HFFc6 (cell line): ENCODE results near the gene MBD5. TPM values are rescaled to one million over a fixed set of nuclear protein-coding genes. Genes with fewer than 3 reads are reported as not detected.
A peak's percentile ranks its signal among the peaks of the same experiment; 100 is the strongest.

Experiments
- DNase-seq: peaks from one replicate; pipeline ENCODE4 v3.0.0-alpha.2; 2018
- H3K27ac Mint-ChIP-seq: 2 replicates; pipeline ENCODE4 v1.8.0; 2020; ENCODE audit warnings: mild to moderate bottlenecking, mixed read lengths
- H3K27me3 Mint-ChIP-seq: 2 replicates; pipeline ENCODE4 v1.8.0; 2021; ENCODE audit warnings: mild to moderate bottlenecking, moderate library complexity, mixed read lengths; ENCODE audit not compliant: insufficient read depth
- H3K36me3 Mint-ChIP-seq: 2 replicates; pipeline ENCODE4 v1.8.0; 2021; ENCODE audit warnings: low read depth, mixed read lengths
- H3K4me1 Mint-ChIP-seq: 2 replicates; pipeline ENCODE4 v1.8.0; 2020; ENCODE audit warnings: low read depth, mixed read lengths
- H3K4me3 Mint-ChIP-seq: 2 replicates; pipeline ENCODE4 v1.8.0; 2020; ENCODE audit warnings: mild to moderate bottlenecking, moderate library complexity, mixed read lengths
- H3K9me3 Mint-ChIP-seq: 2 replicates; pipeline ENCODE4 v1.8.0; 2020; ENCODE audit warnings: mild to moderate bottlenecking, mixed read lengths
- CTCF ChIP-seq: fragments of 200-600 bp; sonication (generic); IDR thresholded peaks from 2 replicates; pipeline ENCODE4 v1.5.0; 2021; ENCODE audit warnings: antibody characterized with exemption, mild to moderate bottlenecking
- total RNA-seq, 6 experiments: library from RNA; stranded (reverse); fragmentation: NEBNext Ultra II Directional; extraction: Animal tissue kit (Norgen Biotek cat#: 25700); gene quantifications; 2 replicates in 1 of 6; 3 replicates in 5 of 6; pipeline ENCODE4 v1.2.3, GENCODE V29; 2021

The MBD5 gene
- total RNA-seq, 6 experiments from 2014 or later: 29.1 to 41.0 (median 35.0) TPM

DNA sequence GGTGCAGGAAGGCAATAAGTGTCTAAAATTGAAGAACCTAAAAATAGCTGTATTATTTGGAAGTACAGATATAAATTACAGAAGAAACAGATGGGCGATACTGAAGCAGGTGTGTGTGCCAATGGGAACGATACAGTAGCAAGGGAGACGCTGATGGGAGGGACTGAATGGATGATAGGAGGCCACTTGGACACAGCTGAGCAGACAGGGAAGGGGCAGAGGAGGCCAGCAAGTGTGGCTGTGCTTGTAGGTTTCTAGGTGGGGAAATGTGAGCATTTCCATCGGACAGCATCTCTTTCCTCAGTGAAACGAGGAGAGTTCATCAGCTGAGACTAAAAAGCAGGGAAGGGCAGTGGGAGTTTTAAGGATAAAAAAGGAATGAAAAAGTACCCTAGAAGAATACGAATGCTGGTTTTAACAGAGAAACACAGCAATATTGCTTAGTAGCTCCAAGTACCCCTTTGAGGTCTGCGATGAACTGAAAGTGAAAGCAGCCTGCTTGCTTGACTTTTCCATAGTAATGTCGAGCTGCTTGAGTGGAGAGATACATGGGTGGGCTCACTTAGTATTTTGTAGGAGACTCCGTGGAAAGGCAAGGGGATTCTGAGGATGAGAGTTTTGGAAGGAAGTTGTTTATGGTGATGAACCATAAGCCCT, 531.9 kb downstream of the MBD5 start:
- no peak overlapping the region for H3K4me3 Mint-ChIP-seq
- H3K9me3 Mint-ChIP-seq: no peaks in the 10 kb centered on the region; the same call in 1 of the 2 replicates
- H3K4me1 Mint-ChIP-seq: no peaks in the 10 kb centered on the region
- no peak for TF ChIP-seq CTCF
- H3K27me3 Mint-ChIP-seq: peaks cover 7% of the 10 kb centered on the region
- DNase-seq: no peak
- no peak overlapping the region for H3K27ac Mint-ChIP-seq
- H3K36me3 Mint-ChIP-seq: no peaks in the 10 kb centered on the region

- H3K27me3 Mint-ChIP-seq: peaks cover 10% of the 10 kb centered on the region
- H3K36me3 Mint-ChIP-seq: no peaks in the 10 kb centered on the region
- H3K4me3 Mint-ChIP-seq: no peak overlapping the region
- H3K27ac Mint-ChIP-seq: no peak overlapping the region
- no peaks in the 10 kb centered on the region for H3K4me1 Mint-ChIP-seq
- DNase-seq: no peak
- TF ChIP-seq CTCF: no peak
- peaks cover 5% of the 10 kb centered on the region for H3K9me3 Mint-ChIP-seq
Measured at GRCh38 chr2:148553332-148553887, 532.5 kb downstream of the MBD5 start.

GRCh38 chr2:148554459-148555247, 533.8 kb downstream of the MBD5 start:
- no peak overlapping the region for H3K4me3 Mint-ChIP-seq
- no peak for TF ChIP-seq CTCF
- H3K4me1 Mint-ChIP-seq: no peaks in the 10 kb centered on the region
- no peak overlapping the region for H3K27ac Mint-ChIP-seq
- H3K9me3 Mint-ChIP-seq: peaks cover 9% of the 10 kb centered on the region
- peaks cover 10% of the 10 kb centered on the region for H3K27me3 Mint-ChIP-seq
- peak; percentile 20 for DNase-seq
- no peaks in the 10 kb centered on the region for H3K36me3 Mint-ChIP-seq

GRCh38 chr2:148555622-148556294, 534.9 kb downstream of the MBD5 start:
- no peak for DNase-seq
- H3K27ac Mint-ChIP-seq: no peak overlapping the region
- no peaks in the 10 kb centered on the region for H3K4me1 Mint-ChIP-seq
- H3K4me3 Mint-ChIP-seq: no peak overlapping the region
- peaks cover 10% of the 10 kb centered on the region for H3K27me3 Mint-ChIP-seq
- TF ChIP-seq CTCF: no peak
- no peaks in the 10 kb centered on the region for H3K36me3 Mint-ChIP-seq
- peaks cover 9% of the 10 kb centered on the region for H3K9me3 Mint-ChIP-seq

- H3K27ac Mint-ChIP-seq: no peak overlapping the region
- TF ChIP-seq CTCF: peak; percentile 27; the same call in 1 of the 2 replicates
- DNase-seq: no peak
- peaks cover 15% of the 10 kb centered on the region for H3K27me3 Mint-ChIP-seq
- H3K9me3 Mint-ChIP-seq: peaks cover 9% of the 10 kb centered on the region
- no peaks in the 10 kb centered on the region for H3K36me3 Mint-ChIP-seq
- no peaks in the 10 kb centered on the region for H3K4me1 Mint-ChIP-seq
- no peak overlapping the region for H3K4me3 Mint-ChIP-seq
Measured at GRCh38 chr2:148557844-148558436, 537.0 kb downstream of the MBD5 start.
